HG03066 (cell line): ENCODE data around the gene ZMYM2.

Experiments
- ATAC-seq: cut with Tn5 transposase; IDR thresholded peaks from one replicate; pipeline ENCODE4 v1.9.1; 2021; ENCODE audit warnings: low read depth; ENCODE audit not compliant: unreplicated experiment

The ZMYM2 gene

DNA sequence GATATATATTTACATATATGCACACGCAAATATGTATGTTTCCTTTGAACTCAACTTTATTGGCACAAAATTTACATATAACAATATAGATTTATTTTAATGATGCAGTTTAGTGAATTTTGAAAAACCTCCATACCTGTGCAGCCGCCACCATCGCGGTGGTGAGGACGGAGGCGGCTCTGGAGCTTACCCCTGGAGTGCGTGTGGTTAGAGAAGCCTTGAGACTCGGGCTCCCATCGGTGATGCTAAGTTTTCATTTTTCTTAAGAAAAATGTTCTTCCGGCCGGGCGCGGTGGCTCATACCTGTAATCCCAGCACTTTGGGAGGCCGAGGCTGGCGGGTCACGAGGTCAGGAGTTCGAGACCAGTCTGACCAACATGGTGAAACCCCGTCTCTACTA, 170.5 kb downstream of the ZMYM2 start:
- no peak for ATAC-seq

DNA sequence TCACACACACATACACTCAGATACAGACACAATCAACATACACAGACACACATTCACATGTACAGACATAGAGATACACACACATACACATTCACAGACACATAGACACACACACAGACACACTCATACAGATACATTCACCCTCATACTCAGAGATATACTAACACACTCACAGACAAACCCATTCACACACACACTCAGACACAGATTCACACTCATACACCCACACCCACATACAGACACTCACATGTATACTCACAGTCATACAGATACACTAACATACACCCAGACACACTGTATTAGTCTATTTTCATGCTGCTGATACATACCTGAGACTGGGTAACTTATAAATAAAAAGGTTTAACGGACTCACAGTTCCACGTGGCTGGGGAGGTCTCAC, 171.5 kb downstream of the ZMYM2 start:
- no peak for ATAC-seq

DNA sequence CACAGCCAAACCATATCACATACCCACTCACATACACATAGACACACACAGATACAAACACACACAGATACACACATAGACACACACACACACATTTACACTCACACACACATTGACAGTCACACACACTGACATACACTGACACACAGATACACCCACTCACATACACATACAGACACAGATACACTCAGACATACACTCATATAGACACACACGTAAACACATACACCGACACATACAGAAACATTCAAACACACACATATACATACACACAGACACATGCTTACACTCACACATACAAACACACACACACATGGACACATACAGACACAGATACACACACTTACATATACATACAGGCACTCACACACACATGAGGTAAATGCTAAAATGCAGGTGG, 172.1 kb downstream of the ZMYM2 start:
- no peak for ATAC-seq

DNA sequence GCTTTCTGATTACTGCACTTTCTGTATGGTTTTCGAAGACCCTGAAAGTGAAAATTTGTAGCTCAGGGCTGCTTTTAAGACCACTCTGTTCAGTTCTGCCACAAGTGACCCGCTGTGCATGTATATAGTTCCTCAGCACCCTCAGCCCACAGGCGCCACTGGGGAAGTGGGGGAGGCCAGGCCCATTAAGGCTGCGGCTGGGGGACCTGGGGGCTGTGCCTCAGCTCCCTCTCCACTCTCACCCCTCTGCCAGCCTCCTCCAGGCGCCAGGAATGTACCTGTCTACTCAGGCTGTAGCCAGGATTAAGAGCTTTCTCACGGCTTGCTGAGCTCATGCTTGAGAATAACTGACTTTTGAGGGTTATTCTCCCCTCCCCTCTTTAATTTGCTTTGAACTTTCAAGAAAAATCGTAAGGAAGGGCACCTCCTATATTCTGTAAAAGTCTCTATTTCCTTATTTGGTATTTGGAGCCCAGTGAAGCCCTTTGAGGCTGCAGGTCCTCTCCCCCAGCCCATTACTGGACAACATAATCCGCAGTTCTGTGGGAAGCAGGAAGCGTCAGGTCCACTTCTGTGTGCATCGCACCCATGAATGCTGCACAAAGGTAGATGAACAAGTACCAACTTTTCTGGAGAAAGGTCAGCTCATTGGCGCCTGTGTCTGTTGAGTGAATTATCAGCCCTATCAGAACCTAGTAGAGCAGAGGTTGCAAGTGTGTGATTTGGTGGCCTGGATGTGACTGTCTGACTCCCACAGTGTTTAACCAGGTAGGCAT, 172.7 kb downstream of the ZMYM2 start:
- ATAC-seq = no peak

DNA sequence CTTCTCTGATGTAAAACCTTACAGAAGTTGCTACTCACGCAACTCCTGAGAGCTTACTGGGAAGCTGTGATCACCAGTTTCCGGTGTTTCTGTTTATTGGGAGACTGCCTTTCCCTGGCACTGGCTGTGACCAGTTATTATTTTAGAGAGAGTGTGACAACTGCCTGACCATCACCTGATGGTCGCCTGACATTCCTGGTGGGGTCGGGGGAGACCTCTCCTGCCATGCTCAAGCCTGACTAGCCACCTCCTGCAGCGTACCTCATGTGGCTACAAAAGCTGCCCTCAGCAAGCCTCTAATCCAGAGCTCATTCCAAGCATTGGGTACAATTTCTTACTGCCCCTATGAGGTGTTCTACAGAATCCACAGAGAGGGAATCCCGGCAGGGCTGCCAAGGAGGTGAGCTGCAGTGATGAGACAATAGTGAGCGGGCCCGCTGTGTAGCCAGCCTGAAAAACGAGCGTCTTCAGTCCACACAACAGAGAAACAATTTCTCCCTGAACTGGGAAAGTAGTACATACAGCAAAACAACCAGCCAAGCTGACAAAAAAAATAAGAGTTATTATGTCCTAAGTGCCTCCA, 173.6 kb downstream of the ZMYM2 start:
- no peak for ATAC-seq

DNA sequence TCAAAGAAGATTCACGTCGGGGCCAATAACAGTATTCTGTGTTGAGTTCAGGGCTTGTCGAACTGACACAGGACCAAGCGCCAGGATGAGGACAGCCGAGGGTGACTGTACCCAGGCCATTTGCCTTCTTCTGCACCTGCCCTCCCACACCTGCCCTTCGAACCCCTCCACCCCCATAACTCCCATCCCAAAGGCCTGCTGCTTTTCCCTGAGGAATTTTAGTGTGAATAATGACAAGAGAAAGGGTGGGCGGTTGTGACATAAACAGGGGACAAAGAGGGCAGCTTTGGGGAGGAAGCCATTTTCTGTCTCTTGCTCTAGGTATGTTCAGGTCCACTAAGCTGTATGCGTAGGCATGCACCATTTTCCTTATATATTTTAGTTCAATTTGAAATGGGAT, 176.2 kb downstream of the ZMYM2 start:
- no peak for ATAC-seq

DNA sequence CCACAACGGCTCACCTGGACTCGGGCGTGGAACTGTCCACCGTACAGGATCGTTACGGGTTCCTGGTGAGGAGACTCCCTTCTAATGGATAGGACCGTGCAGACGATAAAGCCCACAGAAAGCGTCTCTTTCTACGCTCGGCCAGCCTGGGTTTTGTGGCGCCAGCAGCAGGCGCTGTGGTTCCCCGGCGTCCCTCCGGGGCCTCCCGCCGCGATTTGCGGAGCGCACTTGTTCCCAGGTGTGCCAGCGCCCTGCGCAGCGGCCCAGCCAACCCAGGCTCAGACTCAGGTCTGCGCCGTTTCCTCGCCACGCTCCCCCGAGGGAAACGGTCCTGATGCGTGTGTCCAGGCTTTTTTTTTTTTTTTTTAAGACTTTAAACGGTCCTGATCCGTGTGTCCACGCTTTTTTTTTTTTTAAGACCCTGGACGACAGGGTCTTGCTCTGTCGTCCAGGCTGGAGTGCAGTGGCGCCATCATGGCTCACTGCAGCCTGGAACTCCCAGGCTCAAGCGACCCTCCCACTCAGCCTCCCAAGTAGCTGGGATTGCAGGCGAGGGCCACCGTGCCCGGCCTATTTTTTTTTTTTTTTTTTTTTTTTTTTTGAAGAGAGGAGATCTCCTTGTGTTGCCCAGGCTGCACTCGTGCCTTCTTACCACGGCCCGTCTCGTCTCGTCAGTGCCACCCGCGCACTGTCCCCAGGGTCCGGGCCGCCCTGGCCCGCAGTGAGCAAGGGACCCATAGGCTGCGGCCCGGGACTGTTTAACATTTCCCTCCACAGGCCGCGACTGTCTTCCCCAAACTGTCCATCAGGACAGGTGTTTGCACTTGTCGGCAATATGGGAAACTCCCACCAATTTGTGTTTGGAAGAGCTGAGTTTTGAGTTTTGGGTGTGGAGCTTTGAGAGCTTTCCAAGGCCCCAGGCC, 178.5 kb downstream of the ZMYM2 start:
- ATAC-seq = no peak

DNA sequence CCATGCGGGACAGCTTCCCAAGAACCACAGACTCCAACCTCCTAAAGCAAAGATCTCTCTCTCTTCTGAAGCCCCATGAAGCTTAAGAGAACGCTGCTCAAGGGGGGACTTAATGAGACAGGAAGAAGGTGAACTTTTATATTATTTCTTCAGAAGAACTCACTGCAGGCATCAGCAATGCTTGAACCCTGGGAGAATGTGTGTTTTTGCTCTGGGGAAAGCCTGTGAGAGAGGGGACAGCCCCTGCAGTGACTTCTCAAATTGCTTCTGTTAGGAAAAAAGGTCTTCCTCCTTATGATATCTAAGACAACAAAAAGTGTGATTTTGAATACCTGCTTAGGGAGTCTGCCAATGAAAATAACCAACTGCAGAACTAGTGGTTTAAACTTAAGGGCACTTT, 179.3 kb downstream of the ZMYM2 start:
- ATAC-seq = no peak

DNA sequence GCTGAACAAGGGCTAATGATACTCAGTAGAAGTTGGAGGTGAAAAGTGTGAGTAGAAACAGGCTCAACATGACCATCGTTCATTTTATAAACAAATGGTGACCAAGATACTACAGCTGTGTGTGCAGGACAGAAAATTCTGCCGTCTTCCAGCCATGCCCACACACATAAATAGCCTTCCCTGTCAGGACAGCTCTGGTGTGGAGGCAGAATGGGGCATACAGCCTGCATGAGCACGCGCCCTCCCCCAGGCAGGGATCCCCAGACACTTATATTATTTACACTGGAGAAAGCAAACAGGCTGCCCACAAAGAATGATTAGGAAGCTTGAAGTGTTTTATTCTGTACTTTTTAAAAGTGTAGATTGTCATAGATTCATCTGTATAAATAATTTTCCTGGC, 182.0 kb downstream of the ZMYM2 start:
- ATAC-seq = no peak
